Lower leg skin (tissue), 4 donors: ENCODE data around the gene GLCE. TPM values are rescaled to one million over a fixed set of nuclear protein-coding genes. Genes with fewer than 3 reads are reported as not detected.
"Not testable (repeated sequence)": the region's sequence is repeated elsewhere in the genome, so short reads cannot be mapped to it uniquely, and the experiment has no call there.

Source experiments
- DNase-seq, 2 donors: peaks; one replicate each; pipeline ENCODE4 v3.0.0-alpha.2; 2019; ENCODE audit warnings: low spot score in 2 of 2
- H3K4me3 ChIP-seq: fragments of 200-600 bp; sonication (generic); 2 replicates; pipeline ENCODE4 v1.5.1; 2017; ENCODE audit warnings: mild to moderate bottlenecking, low read depth; ENCODE audit not compliant: poor library complexity, severe bottlenecking
- CTCF ChIP-seq, 3 donors: fragments of 450-650 bp; IDR thresholded peaks; one replicate each; pipeline ENCODE4 v1.5.1; 2016; ENCODE audit warnings: antibody characterized with exemption in 3 of 3, mild to moderate bottlenecking in 3 of 3, moderate library complexity in 2 of 3
- POLR2A ChIP-seq, 2 donors: fragments of 450-650 bp; IDR thresholded peaks; one replicate each; pipeline ENCODE4 v1.6.1; 2016 to 2017; ENCODE audit warnings: antibody characterized with exemption in 2 of 2, mild to moderate bottlenecking in 1 of 2, moderate library complexity in 1 of 2
- WGBS, 2 donors: methylation state at CpG; one replicate each; pipeline ENCODE4 v1.1.5; 2018; 5-methylcytosine and 5-hydroxymethylcytosine counted together
- intact Hi-C: fragments of 100-400 bp; cut with DNase I; formaldehyde crosslinking; loops from one replicate; pipeline ENCODE4 v1.15.0; 2023; ENCODE audit warnings: low total_unique reads
- total RNA-seq, 4 donors: library from RNA; depleted of rRNA; stranded (reverse); fragments of >200 nt; gene quantifications; one replicate each; pipeline ENCODE4 v1.1.0, GENCODE V29; 2016

Gene GLCE
- total RNA-seq, 4 donors from 2014 or later: 10.3 to 18.0 (median 12.8) TPM

DNA sequence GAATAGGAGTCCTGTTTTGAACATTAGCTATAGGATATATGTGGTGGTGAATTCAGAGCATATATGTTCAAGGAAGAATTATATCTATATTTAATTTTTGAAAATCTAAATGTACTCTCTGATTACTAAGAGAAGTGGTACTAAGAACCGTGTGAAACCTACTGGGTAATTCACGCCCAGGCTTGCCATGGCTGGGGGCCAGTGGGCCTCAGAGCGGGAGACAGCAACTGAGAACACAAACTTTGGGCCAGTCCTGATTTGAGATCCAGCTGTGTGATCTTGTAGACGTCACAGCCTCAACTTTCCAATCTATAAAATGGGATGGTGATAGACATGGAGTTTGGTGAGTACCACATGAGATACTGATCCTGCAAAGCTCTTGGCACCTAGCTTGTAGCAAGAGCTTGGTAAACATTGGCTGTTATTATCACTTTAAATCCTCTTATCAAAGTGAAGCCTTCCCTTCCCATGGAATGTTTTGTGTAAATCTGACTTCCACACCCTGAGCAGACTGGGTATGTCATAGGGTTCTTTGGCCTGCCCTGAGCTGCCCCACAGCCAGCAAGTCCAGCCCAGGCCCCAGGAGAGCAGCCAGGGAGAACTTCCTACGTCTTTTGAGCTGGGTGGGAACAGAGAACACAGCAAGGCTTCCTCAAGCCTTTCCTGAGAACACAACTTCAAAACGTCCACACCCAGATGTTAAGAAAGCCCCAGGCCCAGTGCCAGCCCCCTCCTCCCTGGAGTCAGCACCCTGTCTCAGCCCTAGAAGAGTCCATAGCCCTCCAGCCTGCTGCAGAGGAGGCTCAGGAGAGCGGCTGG is 130.1 kb downstream of the GLCE start:
- no peak overlapping the region for H3K4me3 ChIP-seq
- intact Hi-C loops: no loop called here
- WGBS, 2 donors: 41 to 43% methylated on average over 7 of the region's 7 CpGs

DNA sequence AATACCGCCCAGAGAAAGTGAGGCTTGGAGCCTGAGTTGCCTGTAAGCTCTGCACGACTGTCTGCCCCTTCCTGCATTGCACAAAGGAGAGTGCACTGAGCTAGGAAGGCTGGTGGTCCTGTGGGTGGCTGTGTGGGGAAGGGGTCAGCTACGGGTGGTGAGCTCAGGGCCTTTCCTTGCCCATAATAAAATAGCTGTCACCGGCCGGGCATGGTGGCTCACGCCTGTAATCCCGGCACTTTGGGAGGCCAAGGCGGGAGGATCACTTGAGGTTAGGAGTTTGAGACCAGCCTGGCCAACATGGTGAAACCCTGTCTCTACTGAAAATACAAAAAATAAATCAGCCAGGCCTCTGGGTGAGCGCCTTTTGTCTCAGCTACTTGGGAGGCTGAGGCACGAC is 131.2 kb downstream of the GLCE start:
- intact Hi-C loops, H3K4me3 ChIP-seq, DNase-seq: not testable (repeated sequence)
- 88 to 94% methylated on average over 10 of the region's 10 CpGs for WGBS, 2 donors

More for the DNA sequence above, 130.1 kb downstream of the GLCE start:
- TF ChIP-seq POLR2A (IDR thresholded peaks at IDR 0.05) (no peak), CTCF (IDR thresholded peaks at IDR 0.05) (no peak)
- DNase-seq: no peak

GRCh38 chr15:69292826-69293420 is 132.5 kb downstream of the GLCE start:
- 84% methylated on average over 10 of the region's 10 CpGs for WGBS, 2 donors
- TF ChIP-seq CTCF (IDR thresholded peaks at IDR 0.05) (no peak), POLR2A (IDR thresholded peaks at IDR 0.05) (no peak)
- intact Hi-C loops: no loop called here
- H3K4me3 ChIP-seq: no peak overlapping the region
- no peak for DNase-seq

GRCh38 chr15:69293741-69294615 is 133.5 kb downstream of the GLCE start:
- intact Hi-C loops: no loop called here
- no peak for DNase-seq
- 92 to 94% methylated on average over 11 of the region's 11 CpGs for WGBS, 2 donors
- H3K4me3 ChIP-seq: no peak overlapping the region
- TF ChIP-seq CTCF (IDR thresholded peaks at IDR 0.05) (no peak), POLR2A (IDR thresholded peaks at IDR 0.05) (no peak)

- intact Hi-C loops: no loop called here
- no peak overlapping the region for H3K4me3 ChIP-seq
- WGBS, 2 donors: 85 to 86% methylated on average over 6 of the region's 6 CpGs
- no peak for DNase-seq
- no peak for TF ChIP-seq POLR2A (IDR thresholded peaks at IDR 0.05)
- no peak for TF ChIP-seq CTCF (IDR thresholded peaks at IDR 0.05)
Observed at GRCh38 chr15:69296606-69297005, 136.2 kb downstream of the GLCE start.
